K562 (cell line): ENCODE data around the gene RPL21. TPM values are rescaled to one million over a fixed set of nuclear protein-coding genes. Genes with fewer than 3 reads are reported as not detected.

Experiments
- ATAC-seq: fragments of 200-7000 bp; cut with Tn5 transposase; 3 replicates; pipeline ENCODE4 v1.9.1; 2020; ENCODE audit warnings: moderate library complexity
- BruUV-seq: library from RNA; stranded (reverse); fragments of 400-500 nt; replicated peaks from 2 replicates; lab custom pipeline; 2021; lab: Mats Ljungman, UMichigan
- CTCF ChIA-PET: fragments of 300-600 bp; formaldehyde crosslinking; extraction: SDS; loops from one replicate; lab custom pipeline; 2021; ENCODE audit warnings: low intra/inter-chr PET ratio; lab: Yijun Ruan, JAX
- POLR2A ChIA-PET: fragments of 300-600, 350-650 bp; sonication (Branson Sonifier 250); formaldehyde crosslinking; extraction: SDS; loops from one replicate; lab custom pipeline; 2021; ENCODE audit warnings: antibody characterized with exemption, inconsistent platforms; lab: Yijun Ruan, JAX
- DNase-seq, 4 experiments: peaks; one replicate each; pipeline versions ENCODE4 v3.0.0 to v3.0.0-alpha.2; 2011 to 2018; ENCODE audit warnings: low spot score in 3 of 4, mixed read lengths in 3 of 4; ENCODE audit errors: extremely low read depth in 1 of 4
- FAIRE-seq: peaks from 2 replicates; lab custom pipeline; 2011; peaks lifted over from hg19 to GRCh38; lab: Jason Lieb, UNC
- H2AFZ ChIP-seq: 2 replicates; pipeline ENCODE4 v1.6.0; 2011; ENCODE audit warnings: low read depth, low read length, control low read depth, inconsistent platforms
- H3K27ac ChIP-seq: fragments of 200-600 bp; 3 replicates; pipeline ENCODE4 v1.8.0; 2011; ENCODE audit warnings: low read depth, mild to moderate bottlenecking, control low read depth, inconsistent platforms, low read length, moderate library complexity, mixed read lengths; ENCODE audit errors: extremely low read depth
- H3K27me3 ChIP-seq, 2 experiments: fragments of 300-600 bp in 1 of 2; 2 replicates in 1 of 2; 3 replicates in 1 of 2; pipeline versions ENCODE4 v1.6.0 to v1.8.0; 2011; ENCODE audit warnings: inconsistent platforms in 2 of 2, low read length in 2 of 2, mild to moderate bottlenecking in 1 of 2, mixed read lengths in 1 of 2, moderate library complexity in 1 of 2; ENCODE audit not compliant: control insufficient read depth in 2 of 2, insufficient read depth in 2 of 2
- H3K36me3 ChIP-seq: fragments of 300-600 bp; 3 replicates; pipeline ENCODE4 v1.8.0; 2011; ENCODE audit warnings: mild to moderate bottlenecking, low read length, inconsistent platforms; ENCODE audit not compliant: control insufficient read depth, insufficient read depth
- H3K4me1 ChIP-seq, 2 experiments: fragments of 200-600 bp in 1 of 2; replicated peaks in 1 of 2; 2 replicates in 1 of 2; 3 replicates in 1 of 2; pipeline versions ENCODE4 v1.5.1 to v1.8.0; 2011; ENCODE audit warnings: inconsistent platforms in 2 of 2, low read length in 2 of 2, mild to moderate bottlenecking in 1 of 2, mixed read lengths in 1 of 2, moderate library complexity in 1 of 2; ENCODE audit not compliant: control insufficient read depth in 2 of 2, insufficient read depth in 2 of 2
- H3K4me2 ChIP-seq: 2 replicates; pipeline ENCODE4 v1.6.1; 2011; ENCODE audit warnings: low read length, control low read depth, inconsistent platforms, mixed read lengths; ENCODE audit not compliant: insufficient read depth
- H3K4me3 ChIP-seq: fragments of 200-600 bp; sonication (generic), shearing (Covaris generic); 2 replicates; pipeline ENCODE4 v1.5.1; 2016; ENCODE audit warnings: control low read depth, inconsistent platforms
- H3K79me2 ChIP-seq: fragments of 200-600 bp; 3 replicates; pipeline ENCODE4 v1.8.0; 2011; ENCODE audit warnings: low read length, inconsistent platforms; ENCODE audit not compliant: control insufficient read depth, insufficient read depth
- H3K9ac ChIP-seq, 2 experiments: 2 replicates each; pipeline versions ENCODE4 v1.6.0 to v1.6.1; 2011; ENCODE audit warnings: low read depth in 2 of 2, low read length in 2 of 2, control low read depth in 1 of 2, inconsistent platforms in 1 of 2, mild to moderate bottlenecking in 1 of 2, mixed read lengths in 1 of 2; ENCODE audit not compliant: insufficient read depth in 1 of 2
- H3K9me1 ChIP-seq: one replicate; pipeline ENCODE4 v1.6.0; 2011; ENCODE audit warnings: inconsistent platforms, mild to moderate bottlenecking, low read length, moderate library complexity; ENCODE audit not compliant: control insufficient read depth, insufficient read depth
- H3K9me3 ChIP-seq: replicated peaks from 2 replicates; pipeline ENCODE4 v1.5.1; 2011; ENCODE audit warnings: low read depth, low read length, inconsistent platforms; ENCODE audit not compliant: control insufficient read depth, insufficient read depth
- H4K20me1 ChIP-seq: replicated peaks from 2 replicates; pipeline ENCODE4 v1.6.1; 2011; ENCODE audit warnings: low read length, inconsistent platforms, mixed read lengths; ENCODE audit not compliant: control insufficient read depth, insufficient read depth
- DDX20 ChIP-seq: fragments of 450-650 bp; IDR thresholded peaks from 2 replicates; pipeline ENCODE4 v1.6.1; 2016; ENCODE audit warnings: missing genetic modification characterization, low read depth, mild to moderate bottlenecking, missing compliant biosample characterization, moderate library complexity
- FOXA1 ChIP-seq: fragments of 450-650 bp; IDR thresholded peaks from 2 replicates; pipeline ENCODE4 v1.6.1; 2016; ENCODE audit warnings: mild to moderate bottlenecking, borderline replicate concordance
- GTF2E2 ChIP-seq: fragments of 200-800 bp; sonication (Bioruptor generic); IDR thresholded peaks from 2 replicates; pipeline ENCODE4 v1.6.1; 2016; ENCODE audit warnings: missing genetic modification characterization, missing compliant biosample characterization
- MAFF ChIP-seq: IDR thresholded peaks from 2 replicates; pipeline ENCODE4 v1.6.1; 2012; ENCODE audit warnings: low read length, improper control_type of control experiment
- NBN ChIP-seq: fragments of 450-650 bp; IDR thresholded peaks from 2 replicates; pipeline ENCODE4 v1.6.1; 2016; ENCODE audit warnings: low read depth, mild to moderate bottlenecking
- POLR2AphosphoS2 ChIP-seq: IDR thresholded peaks from 2 replicates; pipeline ENCODE4 v1.6.1; 2012; ENCODE audit warnings: low read length, improper control_type of control experiment
- RFX7 ChIP-seq: fragments of 250-450 bp; sonication (Bioruptor Pico); IDR thresholded peaks from 2 replicates; pipeline ENCODE4 v1.5.1; 2021; ENCODE audit warnings: mild to moderate bottlenecking
- SLC30A9 ChIP-seq: fragments of 250-450 bp; sonication (Bioruptor Pico); IDR thresholded peaks from 2 replicates; pipeline ENCODE4 v1.8.0; 2022; ENCODE audit warnings: mild to moderate bottlenecking, moderate library complexity
- SREBF1 ChIP-seq: fragments of 150-350 bp; IDR thresholded peaks from 2 replicates; pipeline ENCODE4 v1.6.1; 2014; ENCODE audit warnings: antibody characterized with exemption, low read depth, low read length, borderline replicate concordance
- ZNF146 ChIP-seq: IDR thresholded peaks from one replicate; pipeline ENCODE4 v1.6.1; 2018; ENCODE audit warnings: missing compliant biosample characterization; ENCODE audit not compliant: unreplicated experiment
- ZNF263 ChIP-seq: sonication (generic); formaldehyde crosslinking; IDR thresholded peaks from 2 replicates; pipeline ENCODE4 v1.8.0; 2022; ENCODE audit warnings: mild to moderate bottlenecking, missing genetic modification reagents, borderline replicate concordance
- ZNF830 ChIP-seq: fragments of 250-450 bp; sonication (Bioruptor Pico); IDR thresholded peaks from 2 replicates; pipeline ENCODE4 v1.5.0; 2021; ENCODE audit warnings: mild to moderate bottlenecking
- WGBS: fragments of 100-300 bp; shearing (Covaris generic); methylation state at CpG from one replicate; pipeline ENCODE4 v1.1.6; 2016; ENCODE audit warnings: low coverage, mixed read lengths; ENCODE audit not compliant: insufficient coverage; ENCODE audit errors: missing lambda C conversion rate; 5-methylcytosine and 5-hydroxymethylcytosine counted together
- in situ Hi-C: fragments of 300-500 bp; cut with MboI; formaldehyde crosslinking; loops from 4 replicates; pipeline ENCODE4 v1.15.0; 2018; ENCODE audit warnings: inconsistent platforms, mixed read lengths
- intact Hi-C: fragments of 100-400 bp; cut with micrococcal nuclease; formaldehyde crosslinking; loops from 2 replicates; pipeline ENCODE4 v1.14.2; 2022
- polyA plus RNA-seq, 8 experiments: library from polyadenylated mRNA; depleted of rRNA in 4 of 8; stranded (reverse) in 5 of 8; unstranded in 3 of 8; fragments of >200 nt; fragmentation: Nextera tagmentation in 2 of 8; fragmentation: Illumina TruSeq in 1 of 8; extraction: Ambion mirVana in 2 of 8; extraction: Trizol in 1 of 8; gene quantifications; 2 replicates each; pipeline versions ENCODE4 v1.2.1 to v1.2.3, GENCODE V29; 2011 to 2014; ENCODE audit warnings: inconsistent platforms in 1 of 8, missing spikeins in 1 of 8
- total RNA-seq, 7 experiments: library from RNA; depleted of rRNA in 6 of 7; stranded (reverse); fragments of >200 nt in 6 of 7; fragmentation: Illumina TruSeq in 2 of 7; extraction: Trizol in 2 of 7; gene quantifications; 2 replicates each; pipeline versions ENCODE4 v1.2.1 to v1.2.3, GENCODE V29; 2011 to 2021; ENCODE audit warnings: low replicate concordance in 1 of 7
- TF ChIP-seq, protein P1 (sequence below): fragments of 450-650 bp; formaldehyde crosslinking; conservative IDR thresholded peaks from 2 replicates; pipeline ENCODE4 v1.4.0; 2022; ENCODE audit warnings: mild to moderate bottlenecking, missing genetic modification characterization
- TF ChIP-seq, protein P2 (sequence below): sonication (generic); formaldehyde crosslinking; IDR thresholded peaks from 2 replicates; pipeline ENCODE4 v1.8.1; 2023; ENCODE audit warnings: mild to moderate bottlenecking, missing genetic modification reagents, moderate library complexity
- TF ChIP-seq, protein P3 (sequence below), 2 experiments: fragments of 450-650 bp in 1 of 2; sonication (generic) in 1 of 2; formaldehyde crosslinking; conservative IDR thresholded peaks; 2 replicates each; pipeline versions ENCODE4 v1.4.0 to v1.8.1; 2020 to 2022; ENCODE audit warnings: mild to moderate bottlenecking in 1 of 2, missing genetic modification reagents in 1 of 2
- TF ChIP-seq, protein P4 (sequence below): fragments of 450-650 bp; formaldehyde crosslinking; IDR thresholded peaks from 2 replicates; pipeline ENCODE4 v1.4.0; 2022; ENCODE audit warnings: mild to moderate bottlenecking, moderate library complexity

The RPL21 gene
- total and polyA plus RNA-seq, 9 of the 15 experiments (the other 6 are each of a cell fraction or from before 2014, with no cell fraction given): 622 to 4,203 (median 1,676) TPM

DNA sequence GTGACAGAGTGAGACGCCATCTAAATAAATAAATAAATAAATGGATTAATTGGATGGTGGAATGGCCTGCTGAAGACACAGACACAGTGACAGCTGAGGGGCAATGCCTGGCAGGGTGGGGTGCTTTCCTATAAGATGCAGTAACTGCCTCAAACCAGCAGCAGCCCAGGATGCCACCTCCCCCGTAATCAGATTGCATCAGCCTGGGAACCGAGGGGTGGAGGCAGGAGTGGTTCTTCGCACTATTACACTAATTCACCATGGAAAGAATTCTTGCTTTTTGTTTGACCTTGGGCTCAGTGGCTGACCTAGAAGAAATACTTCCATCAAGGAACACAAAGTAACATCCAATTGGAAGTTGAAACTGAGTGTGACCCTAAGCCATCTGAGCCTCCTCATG lies 48.2 kb upstream of the RPL21 start:
- ChIA-PET POLR2A (interaction anchor here (0.6 kb wide), 1 partner anchor 41 kb away, joined by 3 read pairs; no protein-coding TSS in a partner anchor), CTCF (no interaction called here)
- Histone ChIP-seq H3K27me3 (no peaks in the 10 kb centered on the region), H3K36me3 (no peaks in the 10 kb centered on the region), H3K4me3 (no peak overlapping the region), H4K20me1 (no peaks in the 10 kb centered on the region), H3K9ac (no peak overlapping the region), H3K9me3 (no peaks in the 10 kb centered on the region), H3K79me2 (no peaks in the 10 kb centered on the region), H3K27ac (no peak overlapping the region), H3K4me2 (peak overlapping the region; percentile 1; the same call in 1 of the 2 replicates), H3K4me1 (peaks cover 0 to 4% of the 10 kb centered on the region in 2 experiments; a peak in 3 of 5 replicates), H2AFZ (peak overlapping the region; percentile 74), H3K9me1 (no peaks in the 10 kb centered on the region)
- intact Hi-C loops: no loop called here
- DNase-seq (no peak), FAIRE-seq (no peak), ATAC-seq (peak; percentile 53)
- in situ Hi-C loops: no loop called here
- BruUV-seq: no TSS peak
- 46% methylated on average over 4 of the region's 4 CpGs for WGBS
- TF ChIP-seq ZNF263 (CRISPR knock-in tag) (no peak), ZNF146 (CRISPR knock-in tag) (no peak), ZNF830 (CRISPR knock-in tag) (no peak), GTF2E2 (tag) (no peak), NBN (no peak), POLR2AphosphoS2 (no peak), DDX20 (no peak), MAFF (no peak), FOXA1 (no peak), SLC30A9 (CRISPR knock-in tag) (no peak), SREBF1 (no peak), RFX7 (CRISPR knock-in tag) (no peak)
- TF ChIP-seq, protein P1, sequence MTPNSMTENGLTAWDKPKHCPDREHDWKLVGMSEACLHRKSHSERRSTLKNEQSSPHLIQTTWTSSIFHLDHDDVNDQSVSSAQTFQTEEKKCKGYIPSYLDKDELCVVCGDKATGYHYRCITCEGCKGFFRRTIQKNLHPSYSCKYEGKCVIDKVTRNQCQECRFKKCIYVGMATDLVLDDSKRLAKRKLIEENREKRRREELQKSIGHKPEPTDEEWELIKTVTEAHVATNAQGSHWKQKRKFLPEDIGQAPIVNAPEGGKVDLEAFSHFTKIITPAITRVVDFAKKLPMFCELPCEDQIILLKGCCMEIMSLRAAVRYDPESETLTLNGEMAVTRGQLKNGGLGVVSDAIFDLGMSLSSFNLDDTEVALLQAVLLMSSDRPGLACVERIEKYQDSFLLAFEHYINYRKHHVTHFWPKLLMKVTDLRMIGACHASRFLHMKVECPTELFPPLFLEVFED (CRISPR knock-in tag): no peak
- TF ChIP-seq, protein P2, sequence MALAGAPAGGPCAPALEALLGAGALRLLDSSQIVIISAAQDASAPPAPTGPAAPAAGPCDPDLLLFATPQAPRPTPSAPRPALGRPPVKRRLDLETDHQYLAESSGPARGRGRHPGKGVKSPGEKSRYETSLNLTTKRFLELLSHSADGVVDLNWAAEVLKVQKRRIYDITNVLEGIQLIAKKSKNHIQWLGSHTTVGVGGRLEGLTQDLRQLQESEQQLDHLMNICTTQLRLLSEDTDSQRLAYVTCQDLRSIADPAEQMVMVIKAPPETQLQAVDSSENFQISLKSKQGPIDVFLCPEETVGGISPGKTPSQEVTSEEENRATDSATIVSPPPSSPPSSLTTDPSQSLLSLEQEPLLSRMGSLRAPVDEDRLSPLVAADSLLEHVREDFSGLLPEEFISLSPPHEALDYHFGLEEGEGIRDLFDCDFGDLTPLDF (CRISPR knock-in tag): no peak
- TF ChIP-seq, protein P3, sequence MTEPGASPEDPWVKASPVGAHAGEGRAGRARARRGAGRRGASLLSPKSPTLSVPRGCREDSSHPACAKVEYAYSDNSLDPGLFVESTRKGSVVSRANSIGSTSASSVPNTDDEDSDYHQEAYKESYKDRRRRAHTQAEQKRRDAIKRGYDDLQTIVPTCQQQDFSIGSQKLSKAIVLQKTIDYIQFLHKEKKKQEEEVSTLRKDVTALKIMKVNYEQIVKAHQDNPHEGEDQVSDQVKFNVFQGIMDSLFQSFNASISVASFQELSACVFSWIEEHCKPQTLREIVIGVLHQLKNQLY (CRISPR knock-in tag; conservative IDR thresholded peaks at IDR 0.05): no peak
- TF ChIP-seq, protein P4, sequence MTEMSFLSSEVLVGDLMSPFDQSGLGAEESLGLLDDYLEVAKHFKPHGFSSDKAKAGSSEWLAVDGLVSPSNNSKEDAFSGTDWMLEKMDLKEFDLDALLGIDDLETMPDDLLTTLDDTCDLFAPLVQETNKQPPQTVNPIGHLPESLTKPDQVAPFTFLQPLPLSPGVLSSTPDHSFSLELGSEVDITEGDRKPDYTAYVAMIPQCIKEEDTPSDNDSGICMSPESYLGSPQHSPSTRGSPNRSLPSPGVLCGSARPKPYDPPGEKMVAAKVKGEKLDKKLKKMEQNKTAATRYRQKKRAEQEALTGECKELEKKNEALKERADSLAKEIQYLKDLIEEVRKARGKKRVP: peak; percentile 82
